ENCODE measurements around the gene PELO.
A peak's percentile ranks its signal among the peaks of the same experiment; 100 is the strongest.
"Not testable (repeated sequence)": the region's sequence is repeated elsewhere in the genome, so short reads cannot be mapped to it uniquely, and the experiment has no call there.

Gene PELO

DNA sequence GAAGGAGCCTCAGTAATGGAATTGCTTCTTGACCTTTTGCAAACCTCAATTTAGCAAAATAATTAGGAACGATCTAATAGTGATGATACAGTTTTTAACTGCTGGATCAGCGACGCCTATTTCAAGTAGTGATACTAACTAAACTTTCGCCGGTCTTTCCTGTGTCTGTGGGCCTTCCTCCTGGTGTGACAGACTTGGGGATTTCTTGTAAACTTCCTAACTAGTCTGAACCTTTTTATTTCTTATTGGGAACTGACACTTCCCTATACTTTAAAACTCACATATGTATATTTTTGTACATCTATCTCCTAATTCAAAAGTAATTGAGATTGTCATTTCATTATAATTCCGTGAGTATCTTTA lies 15.2 kb downstream of the PELO start:
- DNase-seq = no peak

DNA sequence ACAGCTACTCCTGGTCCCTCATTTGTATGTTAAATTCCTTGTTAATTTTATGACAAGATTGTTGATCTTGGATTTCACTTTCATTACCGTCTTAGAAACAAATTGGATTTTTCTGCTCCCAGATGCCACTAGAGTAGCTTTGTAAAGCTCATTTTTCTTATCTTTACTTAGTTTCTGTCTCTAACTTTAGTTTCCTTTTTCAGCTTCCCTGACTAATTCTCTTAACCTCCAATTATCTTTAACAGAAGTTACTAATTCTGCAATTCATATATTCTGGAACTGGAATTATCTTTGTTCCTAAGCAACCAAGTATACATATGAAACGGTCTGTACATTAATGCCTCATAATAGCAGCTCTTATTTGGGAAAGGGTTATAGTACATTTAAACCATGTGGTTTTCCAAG lies 16.7 kb downstream of the PELO start:
- DNase-seq = no peak

DNA sequence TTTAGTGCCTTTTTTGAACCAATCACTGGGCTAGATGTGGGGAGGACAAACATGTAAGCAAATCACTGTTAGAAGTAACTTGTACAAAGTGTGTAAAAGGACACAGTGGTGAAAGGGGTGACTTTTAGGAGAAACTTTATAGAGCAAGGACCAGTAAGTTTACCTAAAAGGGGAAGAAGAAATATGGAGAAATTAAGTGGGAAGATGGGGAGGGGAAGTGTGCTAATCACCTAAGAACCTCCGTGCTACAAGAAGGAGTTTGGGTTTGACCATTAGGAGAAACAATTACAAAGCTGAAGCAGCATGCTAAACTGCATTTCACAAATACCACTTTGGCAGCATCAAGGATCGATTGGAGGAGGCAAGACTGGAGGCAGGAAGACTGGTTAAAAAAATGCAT lies 17.3 kb downstream of the PELO start:
- no peak for DNase-seq

DNA sequence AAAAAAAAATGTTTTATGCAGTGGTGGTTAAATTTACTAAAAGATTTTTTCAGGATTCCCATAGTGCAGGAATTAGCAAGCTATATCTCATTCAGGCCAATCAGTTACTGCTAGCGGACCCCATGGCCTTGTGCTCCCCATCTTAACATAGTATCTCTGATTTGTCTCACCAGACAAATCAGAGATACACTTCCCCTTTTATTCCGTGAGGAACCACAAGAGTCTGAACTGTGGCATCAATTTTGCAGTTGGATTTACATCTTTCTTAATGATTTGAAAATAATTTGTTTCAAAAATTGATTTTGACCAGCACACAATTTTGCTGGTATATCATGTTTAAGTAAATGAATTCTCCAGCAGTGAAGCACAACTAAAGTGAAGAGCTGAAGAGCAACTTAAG lies 17.9 kb downstream of the PELO start:
- DNase-seq = no peak

GRCh38 chr5:52807037-52807436 lies 19.3 kb downstream of the PELO start:
- no peak for DNase-seq

GRCh38 chr5:52807723-52808122 lies 20.0 kb downstream of the PELO start:
- DNase-seq = no peak

DNA sequence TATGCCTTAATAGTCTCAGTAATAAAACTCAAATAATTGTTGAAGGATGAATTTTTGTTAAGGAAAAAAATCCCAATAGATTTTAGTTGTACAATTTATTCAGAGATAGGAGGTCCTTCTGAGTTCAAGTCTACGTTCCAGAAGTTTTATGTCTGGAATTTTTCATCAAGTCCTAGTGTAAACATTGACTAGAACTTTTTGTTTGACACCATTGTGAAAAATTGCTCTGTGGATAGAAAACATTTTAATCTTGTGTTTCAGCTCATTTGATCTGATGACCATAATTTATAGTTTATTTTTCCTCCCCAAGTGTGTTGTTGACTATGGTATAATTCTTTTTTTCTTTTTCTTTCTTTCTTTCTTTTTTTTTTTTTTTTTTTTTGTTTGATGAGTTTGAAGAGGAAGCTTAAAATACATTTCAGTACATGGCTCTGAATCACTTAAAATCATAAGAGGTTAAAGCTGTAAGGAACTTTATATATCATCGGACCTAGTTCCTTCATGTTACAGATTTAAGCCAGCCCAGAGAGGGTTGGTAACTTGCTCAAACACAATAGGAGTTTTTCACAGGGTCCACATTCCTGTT lies 20.7 kb downstream of the PELO start:
- DNase-seq = no peak

DNA sequence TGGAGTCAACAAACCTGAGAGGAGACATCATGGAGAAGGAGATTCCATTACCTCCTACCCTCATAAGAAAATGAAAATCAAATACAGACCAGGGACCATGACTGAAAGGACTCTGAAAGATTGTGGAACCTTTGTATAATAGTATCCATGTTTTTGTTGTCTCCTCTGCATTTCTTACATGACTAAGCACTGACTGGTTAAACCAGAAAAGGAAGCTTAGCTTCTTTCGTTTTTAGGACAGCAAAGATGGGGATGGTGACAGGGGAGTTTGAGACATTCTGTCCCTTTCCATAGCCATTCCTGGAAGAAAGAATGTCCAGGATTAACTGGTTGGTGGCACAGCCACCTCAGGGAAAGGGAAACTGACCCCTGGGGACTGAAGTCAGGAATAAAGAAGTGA lies 22.2 kb downstream of the PELO start:
- peak; percentile 69 for DNase-seq

GRCh38 chr5:52810426-52810825 lies 22.7 kb downstream of the PELO start:
- no peak for DNase-seq

GRCh38 chr5:52811067-52811749 lies 23.5 kb downstream of the PELO start:
- peak; percentile 86 for DNase-seq

GRCh38 chr5:52814352-52815148 lies 26.8 kb downstream of the PELO start:
- DNase-seq = no peak

DNA sequence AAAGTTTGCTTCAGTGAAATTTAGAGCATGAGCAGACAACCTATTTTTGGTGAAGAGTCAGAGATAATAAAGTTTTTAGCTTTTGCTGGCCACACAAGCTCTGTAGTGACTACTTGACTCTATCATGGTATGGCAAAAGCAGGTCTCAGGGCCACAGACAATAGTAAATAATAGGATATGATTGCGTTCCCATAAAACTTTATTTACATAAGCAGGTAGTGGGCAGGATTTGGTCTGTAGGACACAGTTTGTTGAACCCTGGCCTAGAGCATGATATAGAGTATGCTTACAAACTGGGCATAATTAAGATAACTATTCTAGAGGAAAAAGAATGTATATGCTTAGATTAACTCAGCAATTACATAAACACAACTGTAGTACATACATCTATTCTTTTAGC lies 30.1 kb downstream of the PELO start:
- DNase-seq = no peak

GRCh38 chr5:52818360-52818759 lies 30.6 kb downstream of the PELO start:
- DNase-seq = no peak

DNA sequence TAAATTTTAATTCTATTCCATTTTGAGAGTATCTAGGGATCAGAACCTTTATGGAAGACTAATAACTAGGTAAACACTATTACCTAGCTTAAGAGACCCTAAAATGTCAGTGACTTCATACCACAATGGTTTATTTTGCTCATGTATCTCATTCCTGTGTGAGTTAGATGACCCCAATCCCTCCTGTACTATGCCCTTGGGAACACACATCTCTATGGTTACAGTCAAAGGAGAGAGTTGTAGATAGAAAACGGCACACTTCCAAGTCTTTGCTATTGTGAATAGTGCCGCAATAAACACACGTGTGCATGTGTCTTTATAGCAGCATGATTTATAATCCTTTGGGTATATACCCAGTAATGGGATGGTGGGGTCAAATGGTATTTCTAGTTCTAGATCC lies 31.1 kb downstream of the PELO start:
- DNase-seq = not testable (repeated sequence)

DNA sequence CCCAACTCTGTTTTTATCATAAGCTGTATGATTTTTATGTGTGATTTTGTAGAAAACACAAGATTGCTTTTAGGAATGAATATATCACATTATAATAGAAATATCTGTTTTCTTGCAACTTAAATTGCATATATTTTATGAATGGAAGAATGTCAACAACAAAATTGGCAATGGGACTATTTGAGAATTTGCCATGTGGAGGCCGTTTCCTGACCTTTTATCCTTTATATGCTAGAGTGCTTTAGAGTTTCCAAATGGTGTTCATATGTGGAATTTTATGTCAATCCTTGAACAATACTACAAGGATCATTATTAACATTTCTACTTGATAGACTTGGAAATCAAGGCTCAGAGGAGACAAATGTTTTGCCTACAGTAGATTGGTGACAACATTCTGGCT lies 34.2 kb downstream of the PELO start:
- no peak for DNase-seq

DNA sequence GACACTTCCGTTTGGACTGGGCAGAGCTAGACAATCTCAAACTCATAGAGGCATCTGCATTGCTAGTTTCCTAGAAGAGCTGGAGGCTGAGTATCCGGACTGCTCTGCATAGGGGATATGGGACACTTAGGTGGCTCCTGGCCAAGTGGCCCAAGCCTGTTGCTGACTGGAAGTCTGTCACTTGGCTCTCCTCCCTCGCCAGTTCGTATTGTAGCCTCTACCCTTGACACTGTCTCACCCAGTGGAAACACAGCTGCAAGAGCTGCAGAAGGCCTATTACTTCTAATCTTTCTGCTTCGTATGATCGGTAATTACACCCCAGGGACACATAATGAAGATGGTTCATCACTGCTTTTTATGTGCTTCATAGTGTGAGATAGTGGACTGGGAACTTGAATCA lies 34.7 kb downstream of the PELO start:
- DNase-seq = no peak

DNA sequence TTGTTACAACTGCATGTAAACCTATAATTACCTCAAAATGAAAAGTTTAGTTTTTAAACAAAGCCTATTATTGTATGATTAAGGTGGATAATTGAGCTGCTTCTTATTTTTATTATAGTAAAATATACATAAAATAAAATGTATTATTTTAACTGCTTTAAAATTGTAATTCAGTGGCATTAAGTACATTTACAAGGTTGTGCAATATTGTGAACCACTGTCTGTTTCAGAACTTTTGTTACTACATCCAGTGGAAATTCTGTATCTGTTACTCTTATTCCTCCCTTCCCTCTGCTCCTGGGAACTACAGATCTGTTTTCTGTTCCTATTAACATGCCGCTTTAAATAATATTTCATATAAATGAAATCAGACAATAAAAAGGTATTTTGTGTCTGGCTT lies 37.1 kb downstream of the PELO start:
- no peak for DNase-seq

DNA sequence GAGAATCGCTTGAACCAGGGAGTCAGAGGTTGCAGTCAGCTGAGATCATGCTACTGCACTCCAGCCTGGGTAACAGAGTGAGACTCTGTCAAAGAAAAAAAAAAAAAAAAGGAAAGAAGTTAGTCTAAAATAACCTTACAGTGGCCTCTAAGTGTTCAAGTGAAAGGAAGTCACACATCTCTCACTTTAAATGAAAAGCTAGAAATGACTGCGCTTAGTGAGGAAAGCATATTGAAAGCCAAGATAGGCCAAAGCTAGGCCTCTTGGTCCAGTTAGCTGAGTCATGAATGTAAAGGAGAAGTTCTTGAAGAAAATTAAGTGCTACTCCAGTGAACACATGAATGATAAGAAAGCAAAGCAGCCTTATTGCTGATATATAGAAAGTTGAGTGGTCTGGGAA lies 38.1 kb downstream of the PELO start:
- no peak for DNase-seq

DNA sequence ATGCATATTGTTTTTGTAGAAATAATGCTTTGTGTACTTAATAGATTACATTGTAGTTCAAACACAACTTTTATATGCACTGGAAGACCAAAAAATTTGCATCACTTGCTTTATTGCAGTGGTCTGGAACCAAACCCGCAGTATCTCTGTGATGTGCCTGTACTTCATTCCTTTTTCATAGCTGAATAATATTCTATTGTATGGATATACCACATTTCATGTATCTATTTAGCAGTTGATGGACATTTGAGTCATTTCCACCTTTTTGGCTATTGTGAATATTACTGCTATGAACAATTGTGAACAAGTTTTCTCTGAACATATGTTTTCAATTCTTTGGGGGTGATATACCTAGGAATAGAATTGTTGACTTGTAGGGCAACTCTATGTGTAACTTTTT lies 40.1 kb downstream of the PELO start:
- DNase-seq = no peak

DNA sequence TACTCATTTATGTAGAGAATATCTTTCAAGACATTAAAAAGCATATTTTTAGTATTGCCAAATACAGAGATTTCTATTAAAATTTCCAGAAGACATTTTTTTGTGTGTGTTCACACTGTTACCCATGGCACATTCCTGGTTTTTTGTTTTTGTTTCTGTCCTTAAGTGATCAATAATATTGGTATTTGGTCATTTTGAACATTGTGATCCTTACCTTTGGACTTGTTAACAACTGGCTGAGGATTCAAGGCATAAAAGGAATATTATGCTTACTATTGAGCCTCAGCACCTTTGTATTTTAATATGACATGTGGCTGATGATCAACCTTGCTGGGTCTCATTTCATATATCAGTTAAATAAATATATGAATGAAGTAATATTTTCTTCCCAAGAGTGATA lies 41.9 kb downstream of the PELO start:
- DNase-seq = no peak

DNA sequence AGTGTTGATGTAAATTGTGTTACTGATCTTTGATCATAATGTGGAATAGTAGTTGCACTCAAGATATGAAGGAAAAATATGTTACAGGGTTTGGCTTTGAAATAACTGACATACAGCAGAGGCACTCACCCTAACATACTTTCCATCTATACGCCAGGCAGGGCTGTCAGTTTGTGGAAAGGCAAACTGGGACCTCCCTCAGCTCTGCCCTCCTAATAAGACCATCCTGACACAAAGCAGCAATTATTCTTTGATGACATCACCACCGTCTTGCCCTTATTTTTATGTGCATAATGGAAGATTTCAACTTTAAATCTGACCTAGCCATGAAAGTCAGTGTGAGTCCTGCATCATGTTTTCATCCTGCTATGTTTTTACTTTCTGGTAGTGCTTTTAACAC lies 42.9 kb downstream of the PELO start:
- DNase-seq = no peak

- DNase-seq = peak; percentile 18
Observed at GRCh38 chr5:52831786-52832511, 44.2 kb downstream of the PELO start.

DNA sequence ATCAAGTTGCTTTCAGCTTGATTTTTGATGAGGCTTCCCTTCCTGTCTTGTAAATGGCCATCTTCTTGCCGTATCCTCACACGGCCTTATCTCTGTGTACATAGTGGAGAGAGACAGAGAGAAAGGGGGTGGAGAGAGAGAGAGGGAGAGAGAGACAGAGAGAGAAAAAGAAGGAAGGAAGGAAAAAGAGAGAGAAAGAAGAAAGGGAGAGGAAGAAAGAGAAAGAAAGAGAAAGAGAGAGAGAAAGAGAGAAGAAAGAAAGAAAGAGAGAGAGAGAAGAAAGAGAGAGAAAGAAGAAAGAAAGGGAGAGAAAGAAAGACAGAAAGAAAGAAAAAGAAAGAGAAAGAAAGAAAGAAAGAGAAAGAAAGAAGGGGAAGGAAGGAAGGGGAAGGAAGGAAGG lies 46.6 kb downstream of the PELO start:
- no peak for DNase-seq

- DNase-seq = peak; percentile 87
Observed at GRCh38 chr5:52837068-52837467, 49.4 kb downstream of the PELO start.

Measured in HCEC 1CT (cell line).